Fibroblast of mammary gland (primary cell): Measurements from ENCODE around the gene CKS1B.

ENCODE experiments used
- DNase-seq: peaks from one replicate; pipeline ENCODE4 v3.0.0-alpha.2; 2010; ENCODE audit warnings: low read depth
- H3K4me3 ChIP-seq: 2 replicates; pipeline ENCODE4 v1.5.1; 2011; ENCODE audit warnings: low read depth, mild to moderate bottlenecking, low read length, moderate library complexity; ENCODE audit not compliant: control insufficient read depth
- CTCF ChIP-seq: conservative IDR thresholded peaks from 2 replicates; pipeline ENCODE4 v1.5.1; 2011; ENCODE audit warnings: low read depth, low read length, inconsistent platforms; ENCODE audit not compliant: control insufficient read depth, insufficient read depth

CKS1B gene

GRCh38 chr1:154941333-154942013 lies 33.0 kb upstream of the CKS1B start:
- no peak for TF ChIP-seq CTCF
- no peak for DNase-seq
- no peak overlapping the region for H3K4me3 ChIP-seq

GRCh38 chr1:154943649-154944400 lies 30.7 kb upstream of the CKS1B start:
- TF ChIP-seq CTCF, result peak; percentile 79
- H3K4me3 ChIP-seq, result no peak overlapping the region
- DNase-seq, result no peak

- no peak overlapping the region for H3K4me3 ChIP-seq
- DNase-seq, result no peak
- no peak for TF ChIP-seq CTCF
Measured at GRCh38 chr1:154944401-154945159, 29.9 kb upstream of the CKS1B start.

DNA sequence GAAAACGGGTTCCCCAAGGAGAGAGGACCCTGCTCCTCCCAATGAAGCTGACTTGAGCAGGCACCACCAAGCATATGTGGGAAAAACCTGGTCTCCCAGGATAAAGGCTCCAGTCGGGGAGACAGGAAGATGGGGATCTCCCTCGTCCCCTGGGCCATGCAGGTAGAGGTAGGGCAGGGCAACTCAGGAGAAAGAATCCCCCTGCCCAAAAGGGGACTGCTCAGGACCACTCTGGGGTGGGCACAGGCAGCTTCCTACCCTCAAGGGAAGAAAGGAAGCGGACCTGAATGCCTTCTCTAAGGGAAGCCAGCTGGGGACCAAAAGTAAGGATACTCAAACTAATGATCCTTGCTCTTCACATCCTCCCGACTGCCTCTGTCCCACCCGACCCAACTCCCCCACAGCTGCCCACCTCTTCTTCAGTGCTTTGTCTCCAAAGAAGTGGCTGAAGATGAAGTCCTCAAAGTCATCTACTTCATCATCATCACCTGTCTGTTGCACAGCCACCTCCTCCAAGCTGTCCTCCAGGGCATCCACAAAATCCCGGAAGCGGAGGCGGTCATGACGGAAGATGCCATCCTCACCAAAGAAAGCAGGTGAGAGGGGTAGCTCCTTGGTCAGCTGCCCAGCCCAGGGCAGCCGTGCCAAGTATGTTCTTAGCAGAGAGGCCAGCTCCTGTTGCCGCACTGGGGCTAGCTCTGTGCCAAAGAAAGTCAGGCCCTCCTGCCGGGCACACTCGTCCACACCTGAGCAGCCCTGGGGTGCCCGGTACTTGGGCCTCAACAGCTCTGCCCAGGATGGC lies 29.1 kb upstream of the CKS1B start:
- DNase-seq, result no peak
- TF ChIP-seq CTCF, result no peak
- H3K4me3 ChIP-seq, result no peak overlapping the region

- no peak overlapping the region for H3K4me3 ChIP-seq
- TF ChIP-seq CTCF, result no peak
- no peak for DNase-seq
Measured at GRCh38 chr1:154945962-154946850, 28.3 kb upstream of the CKS1B start.
